ENCODE results near the gene TCF25. TPM values are rescaled to one million over a fixed set of nuclear protein-coding genes. Genes with fewer than 3 reads are reported as not detected.

The TCF25 gene
- total RNA-seq, 2 experiments from 2014 or later: 306 to 307 TPM

DNA sequence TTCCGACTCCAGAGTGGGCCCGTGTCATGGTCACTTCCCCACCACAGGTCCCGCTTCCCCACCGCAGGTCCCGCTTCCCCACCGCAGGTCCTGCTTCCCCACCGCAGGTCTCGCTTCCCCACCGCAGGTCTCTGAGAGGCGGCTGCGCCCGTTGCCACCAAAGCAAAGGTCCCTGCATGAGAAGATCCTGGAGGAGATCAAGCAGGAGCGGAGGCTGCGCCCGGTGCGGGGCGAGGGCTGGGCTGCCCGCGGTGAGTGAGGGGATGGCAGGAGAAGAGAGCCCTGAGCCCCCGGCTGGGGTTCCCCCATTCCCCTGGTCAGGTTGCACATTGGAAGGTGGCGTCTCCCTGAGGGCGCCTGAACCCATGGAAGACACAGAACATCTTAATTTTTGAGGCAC lies 17.4 kb upstream of the TCF25 start:
- no peak for ATAC-seq (ENCODE audit: poor library complexity)
- Histone ChIP-seq H3K9me3 (ENCODE audit: control insufficient read depth in 1 of 2, insufficient read depth in 1 of 2, low read length in 2 of 2) (no peaks in the 10 kb centered on the region), H3K27ac (ENCODE audit: low read depth in 1 of 2, low read length in 2 of 2) (no peak overlapping the region), H3K4me3 (ENCODE audit: low read length) (no peak overlapping the region), H3K4me1 (ENCODE audit: insufficient read depth, low read length) (peaks cover 6% of the 10 kb centered on the region), H3K27me3 (ENCODE audit: control insufficient read depth in 1 of 2, insufficient read depth in 2 of 2, low read length in 2 of 2) (no peaks in the 10 kb centered on the region), H3K36me3 (ENCODE audit: insufficient read depth, low read length) (no peaks in the 10 kb centered on the region)
- DNase-seq: no peak
- TF ChIP-seq, protein P1, sequence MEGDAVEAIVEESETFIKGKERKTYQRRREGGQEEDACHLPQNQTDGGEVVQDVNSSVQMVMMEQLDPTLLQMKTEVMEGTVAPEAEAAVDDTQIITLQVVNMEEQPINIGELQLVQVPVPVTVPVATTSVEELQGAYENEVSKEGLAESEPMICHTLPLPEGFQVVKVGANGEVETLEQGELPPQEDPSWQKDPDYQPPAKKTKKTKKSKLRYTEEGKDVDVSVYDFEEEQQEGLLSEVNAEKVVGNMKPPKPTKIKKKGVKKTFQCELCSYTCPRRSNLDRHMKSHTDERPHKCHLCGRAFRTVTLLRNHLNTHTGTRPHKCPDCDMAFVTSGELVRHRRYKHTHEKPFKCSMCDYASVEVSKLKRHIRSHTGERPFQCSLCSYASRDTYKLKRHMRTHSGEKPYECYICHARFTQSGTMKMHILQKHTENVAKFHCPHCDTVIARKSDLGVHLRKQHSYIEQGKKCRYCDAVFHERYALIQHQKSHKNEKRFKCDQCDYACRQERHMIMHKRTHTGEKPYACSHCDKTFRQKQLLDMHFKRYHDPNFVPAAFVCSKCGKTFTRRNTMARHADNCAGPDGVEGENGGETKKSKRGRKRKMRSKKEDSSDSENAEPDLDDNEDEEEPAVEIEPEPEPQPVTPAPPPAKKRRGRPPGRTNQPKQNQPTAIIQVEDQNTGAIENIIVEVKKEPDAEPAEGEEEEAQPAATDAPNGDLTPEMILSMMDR (IDR thresholded peaks at IDR 0.05): no peak
- ChIA-PET POLR2A (no interaction called here), CTCF (no interaction called here)
- Mint-ChIP-seq H3K27me3 (no peaks in the 10 kb centered on the region), H3K36me3 (ENCODE audit: low read depth) (no peaks in the 10 kb centered on the region), H3K27ac (no peak overlapping the region), H3K9me3 (no peaks in the 10 kb centered on the region), H3K4me3 (no peak overlapping the region), H3K4me1 (ENCODE audit: low read depth) (peaks cover 2% of the 10 kb centered on the region)
- intact Hi-C loops (cut with DNase I, micrococcal nuclease): no loop called here

DNA sequence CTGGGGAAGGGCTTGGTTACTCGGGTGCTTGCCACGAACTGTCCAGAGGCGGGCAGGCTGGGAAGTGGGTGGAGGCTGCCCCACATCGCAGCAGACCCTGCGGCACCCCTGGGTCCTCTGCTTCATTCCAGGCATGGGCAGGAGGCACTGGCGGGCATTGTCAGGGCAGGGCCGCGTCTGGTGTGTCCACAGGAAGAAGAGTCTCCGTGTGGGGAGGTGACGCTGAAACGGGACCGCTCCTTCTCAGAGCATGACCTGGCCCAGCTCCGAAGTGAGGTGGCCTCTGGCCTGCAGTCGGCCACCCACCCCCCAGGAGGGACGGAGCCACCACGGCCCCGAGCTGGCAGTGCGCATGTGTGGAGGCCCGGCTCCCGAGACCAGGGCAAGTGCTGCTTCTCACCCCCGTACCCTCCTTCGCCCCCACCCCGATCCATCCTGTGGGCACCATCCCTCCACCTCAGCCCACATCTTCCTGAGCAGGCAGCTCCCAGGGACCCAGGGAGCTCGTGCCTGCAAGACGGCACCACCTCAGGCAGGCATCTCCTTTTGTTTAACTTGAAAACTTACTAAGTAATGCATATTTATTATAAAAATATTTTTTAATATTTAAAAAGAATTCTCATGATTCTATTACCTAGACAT lies 14.3 kb upstream of the TCF25 start:
- H3K27ac Mint-ChIP-seq: no peak overlapping the region
- Histone ChIP-seq H3K36me3 (ENCODE audit: insufficient read depth, low read length) (no peaks in the 10 kb centered on the region), H3K27me3 (ENCODE audit: control insufficient read depth in 1 of 2, insufficient read depth in 2 of 2, low read length in 2 of 2) (no peaks in the 10 kb centered on the region), H3K4me3 (ENCODE audit: low read length) (no peak overlapping the region), H3K27ac (ENCODE audit: low read depth in 1 of 2, low read length in 2 of 2) (no peak overlapping the region), H3K4me1 (ENCODE audit: insufficient read depth, low read length) (peaks cover 29% of the 10 kb centered on the region), H3K9me3 (ENCODE audit: control insufficient read depth in 1 of 2, insufficient read depth in 1 of 2, low read length in 2 of 2) (no peaks in the 10 kb centered on the region)
- no peak overlapping the region for H3K4me3 Mint-ChIP-seq
- TF ChIP-seq, protein P1 (IDR thresholded peaks at IDR 0.05): no peak
- H3K9me3 Mint-ChIP-seq: no peaks in the 10 kb centered on the region
- DNase-seq: no peak
- peaks cover 21% of the 10 kb centered on the region for H3K4me1 Mint-ChIP-seq (ENCODE audit: low read depth)
- ChIA-PET CTCF (interaction anchor here (6.0 kb wide), 1 partner anchor 157 kb away, joined by 73 read pairs; the partner anchor contains the start of gene SPATA2L), POLR2A (interaction anchor here (2.1 to 2.9 kb wide), 2 partner anchors 153 to 159 kb away, joined by 14 read pairs; no protein-coding TSS in a partner anchor)
- intact Hi-C loops (cut with DNase I, micrococcal nuclease): no loop called here
- no peak for ATAC-seq (ENCODE audit: poor library complexity)
- no peaks in the 10 kb centered on the region for H3K27me3 Mint-ChIP-seq
- H3K36me3 Mint-ChIP-seq (ENCODE audit: low read depth): no peaks in the 10 kb centered on the region

DNA sequence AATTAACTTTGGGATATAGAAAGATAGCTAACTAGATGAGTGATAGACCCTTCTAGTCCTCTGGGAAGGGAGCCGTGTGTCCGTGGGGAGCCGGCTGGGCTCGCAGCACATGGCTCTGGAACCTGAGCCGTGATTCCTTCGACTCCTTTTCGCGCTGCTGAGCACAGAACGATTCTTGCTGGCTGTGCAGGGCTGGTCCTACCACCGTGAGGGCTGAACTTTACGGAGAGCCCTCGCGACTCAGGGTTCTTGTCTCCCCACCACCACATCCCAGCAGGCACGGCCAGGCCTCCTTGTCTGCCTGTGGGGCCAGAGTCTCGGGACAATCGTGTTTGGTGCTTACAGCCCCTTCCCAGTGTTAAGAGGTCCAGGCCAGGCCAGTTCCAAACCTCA lies 13.8 kb upstream of the TCF25 start:
- H3K4me3 Mint-ChIP-seq: no peak overlapping the region
- CTCF ChIA-PET: interaction anchor here (1.8 to 6.0 kb wide), 3 partner anchors 51 to 158 kb away, joined by 8 to 73 read pairs (median 45); partner anchors contain the start of gene SPATA2L

More for the DNA sequence above, 13.8 kb upstream of the TCF25 start:
- H3K4me1 Mint-ChIP-seq (ENCODE audit: low read depth): peaks cover 26% of the 10 kb centered on the region
- H3K27ac Mint-ChIP-seq: no peak overlapping the region
- H3K9me3 Mint-ChIP-seq: no peaks in the 10 kb centered on the region
- TF ChIP-seq, protein P1 (IDR thresholded peaks at IDR 0.05): no peak
- H3K36me3 Mint-ChIP-seq (ENCODE audit: low read depth): no peaks in the 10 kb centered on the region
- Histone ChIP-seq H3K4me3 (ENCODE audit: low read length) (no peak overlapping the region), H3K27me3 (ENCODE audit: control insufficient read depth in 1 of 2, insufficient read depth in 2 of 2, low read length in 2 of 2) (no peaks in the 10 kb centered on the region), H3K27ac (ENCODE audit: low read depth in 1 of 2, low read length in 2 of 2) (no peak overlapping the region), H3K9me3 (ENCODE audit: control insufficient read depth in 1 of 2, insufficient read depth in 1 of 2, low read length in 2 of 2) (no peaks in the 10 kb centered on the region), H3K36me3 (ENCODE audit: insufficient read depth, low read length) (no peaks in the 10 kb centered on the region), H3K4me1 (ENCODE audit: insufficient read depth, low read length) (peaks cover 35% of the 10 kb centered on the region)
- intact Hi-C loops (cut with DNase I, micrococcal nuclease): loop anchor here in 1 of 2 experiments (1.0 to 10.0 kb wide), 3 partner anchors 67 to 285 kb away; partner anchors contain the start of gene CPNE7
- ATAC-seq (ENCODE audit: poor library complexity): no peak
- POLR2A ChIA-PET: interaction anchor here (2.1 to 5.4 kb wide), 3 partner anchors 13 to 159 kb away, joined by 14 to 104 read pairs (median 14); partner anchors contain the start of gene TCF25
- no peaks in the 10 kb centered on the region for H3K27me3 Mint-ChIP-seq
- no peak for DNase-seq
